OCI-LY7 (cell line): Measurements from ENCODE around the gene LRRC4C. TPM values are rescaled to one million over a fixed set of nuclear protein-coding genes. Genes with fewer than 3 reads are reported as not detected.

Experiments used
- BruUV-seq: library from RNA; stranded (reverse); fragments of 400-500 nt; replicated peaks from 2 replicates; lab custom pipeline; 2021; lab: Mats Ljungman, UMichigan
- CTCF ChIA-PET: fragments of 300-600 bp; sonication (Branson Sonifier 250); formaldehyde crosslinking; loops from one replicate; lab custom pipeline; 2022; ENCODE audit warnings: antibody characterized with exemption; ENCODE audit not compliant: unreplicated experiment; lab: Charles Lee
- POLR2A ChIA-PET: fragments of 300-600 bp; sonication (Branson Sonifier 250); formaldehyde crosslinking; loops from one replicate; lab custom pipeline; 2022; ENCODE audit warnings: antibody characterized with exemption; lab: Charles Lee
- DNase-seq: peaks from one replicate; pipeline ENCODE4 v3.0.0-alpha.2; 2015; ENCODE audit warnings: low spot score
- H2AFZ ChIP-seq: fragments of 200-600 bp; sonication (generic), shearing (Covaris generic); 2 replicates; pipeline ENCODE4 v1.6.1; 2014; ENCODE audit warnings: mild to moderate bottlenecking, antibody characterized with exemption, low read length, moderate library complexity
- H3K27ac ChIP-seq: fragments of 200-600 bp; sonication (generic); 2 replicates; pipeline ENCODE4 v1.5.1; 2014; ENCODE audit warnings: mixed run types, low read depth, mild to moderate bottlenecking, moderate library complexity, low read length, inconsistent platforms; ENCODE audit not compliant: poor library complexity, severe bottlenecking
- H3K36me3 ChIP-seq: fragments of 200-600 bp; sonication (generic); 2 replicates; pipeline ENCODE4 v1.6.1; 2014; ENCODE audit warnings: mild to moderate bottlenecking, antibody characterized with exemption, low read length, moderate library complexity, mixed read lengths; ENCODE audit not compliant: insufficient read depth
- H3K4me1 ChIP-seq: fragments of 200-600 bp; sonication (generic); 2 replicates; pipeline ENCODE4 v1.5.1; 2014; ENCODE audit warnings: mild to moderate bottlenecking, low read length; ENCODE audit not compliant: insufficient read depth, poor library complexity, severe bottlenecking
- H3K4me2 ChIP-seq: fragments of 200-600 bp; sonication (generic); 2 replicates; pipeline ENCODE4 v1.6.1; 2014; ENCODE audit warnings: mild to moderate bottlenecking, low read length
- H3K4me3 ChIP-seq: fragments of 200-600 bp; sonication (generic); 2 replicates; pipeline ENCODE4 v1.5.1; 2014; ENCODE audit warnings: mild to moderate bottlenecking, low read depth, low read length; ENCODE audit not compliant: poor library complexity, severe bottlenecking
- H3K79me2 ChIP-seq: fragments of 200-600 bp; sonication (generic); 2 replicates; pipeline ENCODE4 v1.6.1; 2016; ENCODE audit warnings: low read depth, mild to moderate bottlenecking, low read length, moderate library complexity, mixed read lengths; ENCODE audit not compliant: insufficient read depth
- H3K9me2 ChIP-seq: fragments of 200-600 bp; sonication (generic); 2 replicates; pipeline ENCODE4 v1.6.1; 2016; ENCODE audit warnings: mild to moderate bottlenecking, low read length, mixed read lengths; ENCODE audit not compliant: insufficient read depth
- H3K9me3 ChIP-seq: fragments of 200-600 bp; sonication (generic); 2 replicates; pipeline ENCODE4 v1.6.1; 2014; ENCODE audit warnings: mild to moderate bottlenecking, mixed run types, low read length, mixed read lengths
- H4K20me1 ChIP-seq: fragments of 200-600 bp; sonication (generic); 2 replicates; pipeline ENCODE4 v1.6.1; 2014; ENCODE audit warnings: mild to moderate bottlenecking, antibody characterized with exemption, low read length, moderate library complexity, mixed read lengths; ENCODE audit not compliant: insufficient read depth
- CTCF ChIP-seq: fragments of 200-600 bp; sonication (generic); conservative IDR thresholded peaks from 2 replicates; pipeline ENCODE4 v1.5.1; 2014; ENCODE audit warnings: mild to moderate bottlenecking, antibody characterized with exemption, low read length, moderate library complexity, mixed read lengths
- EZH2phosphoT487 ChIP-seq: fragments of 200-600 bp; sonication (generic); IDR thresholded peaks from 2 replicates; pipeline ENCODE4 v1.6.1; 2018; ENCODE audit warnings: low read depth, borderline replicate concordance, mild to moderate bottlenecking, mixed run types, antibody characterized with exemption, low read length, moderate library complexity, mixed read lengths
- intact Hi-C: fragments of 100-400 bp; cut with micrococcal nuclease; formaldehyde crosslinking; loops from one replicate; pipeline ENCODE4 v1.10.0; 2022; ENCODE audit not compliant: unreplicated experiment
- total RNA-seq, 2 experiments: library from RNA; depleted of rRNA in 1 of 2; stranded (reverse); fragments of >200 nt in 1 of 2; shearing (Covaris generic) in 1 of 2; gene quantifications; 2 replicates each; pipeline ENCODE4 v1.2.3, GENCODE V29; 2014 to 2022

LRRC4C gene
- total RNA-seq, 2 experiments from 2014 or later = not detected

- Histone ChIP-seq H3K27ac (no peak overlapping the region), H3K79me2 (no peaks in the 10 kb centered on the region), H3K4me2 (no peak overlapping the region), H3K36me3 (no peaks in the 10 kb centered on the region), H4K20me1 (no peaks in the 10 kb centered on the region), H3K9me2 (no peaks in the 10 kb centered on the region), H3K9me3 (no peaks in the 10 kb centered on the region), H3K4me3 (no peak overlapping the region), H3K4me1 (no peaks in the 10 kb centered on the region), H2AFZ (no peak overlapping the region)
- intact Hi-C loops = no loop called here
- BruUV-seq = no TSS peak
- no peak for DNase-seq
- TF ChIP-seq CTCF = no peak
- no peak for TF ChIP-seq EZH2phosphoT487
- POLR2A ChIA-PET = no interaction called here
- CTCF ChIA-PET = no interaction called here
Measured at GRCh38 chr11:40689823-40690222, 769.6 kb downstream of the LRRC4C start.

GRCh38 chr11:40688369-40688768 lies 771.1 kb downstream of the LRRC4C start:
- POLR2A ChIA-PET = interaction anchor here (0.6 kb wide), 1 partner anchor 536 kb away, joined by 3 read pairs; no protein-coding TSS in a partner anchor
- no TSS peak for BruUV-seq
- intact Hi-C loops = no loop called here

More at GRCh38 chr11:40688369-40688768, 771.1 kb downstream of the LRRC4C start:
- no peaks in the 10 kb centered on the region for H3K36me3 ChIP-seq
- no peak overlapping the region for H3K4me3 ChIP-seq
- H3K4me2 ChIP-seq = no peak overlapping the region
- no peak for DNase-seq
- no peaks in the 10 kb centered on the region for H4K20me1 ChIP-seq
- no peaks in the 10 kb centered on the region for H3K79me2 ChIP-seq
- CTCF ChIA-PET = no interaction called here
- no peak overlapping the region for H3K27ac ChIP-seq
- no peaks in the 10 kb centered on the region for H3K9me3 ChIP-seq
- H3K9me2 ChIP-seq = no peaks in the 10 kb centered on the region
- H2AFZ ChIP-seq = no peak overlapping the region
- no peaks in the 10 kb centered on the region for H3K4me1 ChIP-seq
- TF ChIP-seq CTCF = no peak
- TF ChIP-seq EZH2phosphoT487 = no peak
